ENCODE measurements around the gene ITPR3. TPM values are rescaled to one million over a fixed set of nuclear protein-coding genes. Genes with fewer than 3 reads are reported as not detected.

ITPR3 gene
- total and polyA plus RNA-seq, 2 of the 13 experiments (the other 11 are each of a cell fraction or from before 2014, with no cell fraction given) = 3.8 to 21.4 TPM

GRCh38 chr6:33613146-33613794 lies 7.9 kb upstream of the ITPR3 start (continued):
- TF ChIP-seq ZNF740 (CRISPR knock-in tag; IDR thresholded peaks at IDR 0.05) (no peak), TCF7 (IDR thresholded peaks at IDR 0.05; ENCODE audit: low read depth) (peak; percentile 97), ZSCAN12 (CRISPR knock-in tag; IDR thresholded peaks at IDR 0.05) (no peak), ZNF224 (CRISPR knock-in tag; IDR thresholded peaks at IDR 0.05) (no peak), BRD4 (CRISPR knock-in tag; IDR thresholded peaks at IDR 0.05) (peak; percentile 52; the same call in 1 of the 2 replicates), SP2 (CRISPR knock-in tag; IDR thresholded peaks at IDR 0.05) (no peak), SATB2 (CRISPR knock-in tag; IDR thresholded peaks at IDR 0.05) (no peak), KDM4B (CRISPR knock-in tag; IDR thresholded peaks at IDR 0.05) (peak; percentile 53; the same call in 1 of the 2 replicates), ZXDC (CRISPR knock-in tag; IDR thresholded peaks at IDR 0.05) (0 out of 2 replicates have a peak, but pooled peaks have one; percentile 47), ZNF720 (CRISPR knock-in tag; IDR thresholded peaks at IDR 0.05) (no peak), THAP7 (CRISPR knock-in tag; IDR thresholded peaks at IDR 0.05) (no peak), DMTF1 (CRISPR knock-in tag; IDR thresholded peaks at IDR 0.05) (no peak), ZNF687 (CRISPR knock-in tag; IDR thresholded peaks at IDR 0.05) (peak; percentile 77), ZNF280D (CRISPR knock-in tag; IDR thresholded peaks at IDR 0.05) (0 out of 2 replicates have a peak, but pooled peaks have one; percentile 62), ZNF724P (CRISPR knock-in tag; IDR thresholded peaks at IDR 0.05; ENCODE audit: borderline replicate concordance) (no peak), HMGA1 (CRISPR knock-in tag; conservative IDR thresholded peaks at IDR 0.05) (no peak)

All from HepG2 (cell line).